Measurements from ENCODE around the gene IL1RAPL1. TPM values are rescaled to one million over a fixed set of nuclear protein-coding genes. Genes with fewer than 3 reads are reported as not detected.

Gene IL1RAPL1
- total and polyA plus RNA-seq, 4 experiments from 2014 or later = not detected

GRCh38 chrX:29659911-29660310 is 1072.7 kb downstream of the IL1RAPL1 start:
- Mint-ChIP-seq H3K4me1 (no peaks in the 10 kb centered on the region), H3K27ac (no peak overlapping the region), H3K27me3 (no peaks in the 10 kb centered on the region), H3K36me3 (no peaks in the 10 kb centered on the region), H3K4me3 (no peak overlapping the region), H3K9me3 (peaks cover 0 to 8% (median 2%) of the 10 kb centered on the region in 8 donors)
- Histone ChIP-seq H3K36me3 (ENCODE audit: insufficient read depth, low read length) (no peaks in the 10 kb centered on the region), H3K9me3 (ENCODE audit: control insufficient read depth in 1 of 2, low read length in 2 of 2) (no peaks in the 10 kb centered on the region), H3K4me1 (ENCODE audit: insufficient read depth, low read length) (no peaks in the 10 kb centered on the region), H3K27ac (ENCODE audit: low read depth, low read length) (no peak overlapping the region), H3K27me3 (ENCODE audit: insufficient read depth, low read length) (no peaks in the 10 kb centered on the region), H3K4me3 (ENCODE audit: low read length in 2 of 2) (no peak overlapping the region)
- no peak for DNase-seq
- intact Hi-C loops (cut with micrococcal nuclease) = no loop called here
- CTCF ChIA-PET (ENCODE audit: partially characterized antibody) = no interaction called here
- POLR2A ChIA-PET (ENCODE audit: partially characterized antibody) = no interaction called here

DNA sequence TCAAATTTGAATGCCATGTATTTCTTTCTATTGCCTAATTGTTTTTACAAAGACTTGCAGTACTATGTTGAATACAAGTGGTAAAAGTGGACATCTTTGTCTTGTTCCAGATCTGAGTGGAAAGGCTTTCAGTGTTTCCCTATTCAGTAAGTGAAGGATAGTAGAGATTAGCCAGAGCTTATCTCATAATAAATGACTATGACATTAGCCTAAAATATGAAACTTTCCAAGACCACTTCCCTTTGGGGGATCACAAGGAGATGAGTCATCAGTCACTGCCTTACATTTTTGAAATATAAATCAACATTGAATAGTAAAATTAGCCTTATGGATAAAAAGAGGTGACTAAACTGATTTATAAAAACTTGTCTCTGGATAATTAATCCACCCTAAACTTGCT is 1074.0 kb downstream of the IL1RAPL1 start:
- H3K27ac Mint-ChIP-seq = no peak overlapping the region
- H3K9me3 ChIP-seq (ENCODE audit: control insufficient read depth in 1 of 2, low read length in 2 of 2) = no peaks in the 10 kb centered on the region
- H3K27ac ChIP-seq (ENCODE audit: low read depth, low read length) = no peak overlapping the region
- H3K4me3 ChIP-seq (ENCODE audit: low read length in 2 of 2) = no peak overlapping the region
- no peaks in the 10 kb centered on the region for H3K4me1 Mint-ChIP-seq
- H3K4me1 ChIP-seq (ENCODE audit: insufficient read depth, low read length) = no peaks in the 10 kb centered on the region
- POLR2A ChIA-PET (ENCODE audit: partially characterized antibody) = no interaction called here
- H3K36me3 ChIP-seq (ENCODE audit: insufficient read depth, low read length) = no peaks in the 10 kb centered on the region
- H3K4me3 Mint-ChIP-seq = no peak overlapping the region
- CTCF ChIA-PET (ENCODE audit: partially characterized antibody) = no interaction called here
- peaks cover 0 to 8% (median 2%) of the 10 kb centered on the region in 8 donors for H3K9me3 Mint-ChIP-seq
- no peaks in the 10 kb centered on the region for H3K27me3 Mint-ChIP-seq
- intact Hi-C loops (cut with micrococcal nuclease) = no loop called here
- no peaks in the 10 kb centered on the region for H3K27me3 ChIP-seq (ENCODE audit: insufficient read depth, low read length)
- H3K36me3 Mint-ChIP-seq = no peaks in the 10 kb centered on the region
- DNase-seq = no peak

DNA sequence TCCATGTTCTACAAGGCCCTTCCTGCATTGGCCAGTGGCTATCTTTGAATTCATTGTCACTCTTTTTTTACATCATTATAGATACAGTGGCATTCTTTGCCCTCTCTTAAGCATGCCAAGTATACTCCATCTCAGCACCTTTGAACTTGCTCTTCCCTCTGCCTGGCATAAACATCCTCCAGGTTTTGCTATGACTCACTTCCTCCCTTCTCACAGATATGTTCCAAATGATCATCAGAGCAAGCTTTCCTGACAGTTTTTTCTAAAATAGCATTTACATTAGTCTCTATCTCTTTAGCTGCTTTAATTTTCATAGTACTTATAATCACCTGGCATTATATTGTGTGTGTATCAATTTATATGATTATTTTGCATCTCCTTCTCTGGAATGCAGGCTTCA is 1074.9 kb downstream of the IL1RAPL1 start:
- no peak overlapping the region for H3K27ac Mint-ChIP-seq
- POLR2A ChIA-PET (ENCODE audit: partially characterized antibody) = no interaction called here
- H3K9me3 Mint-ChIP-seq = peaks cover 0 to 8% (median 2%) of the 10 kb centered on the region in 8 donors
- no peaks in the 10 kb centered on the region for H3K27me3 Mint-ChIP-seq
- no peaks in the 10 kb centered on the region for H3K4me1 Mint-ChIP-seq
- Histone ChIP-seq H3K36me3 (ENCODE audit: insufficient read depth, low read length) (no peaks in the 10 kb centered on the region), H3K9me3 (ENCODE audit: control insufficient read depth in 1 of 2, low read length in 2 of 2) (no peaks in the 10 kb centered on the region), H3K4me1 (ENCODE audit: insufficient read depth, low read length) (no peaks in the 10 kb centered on the region), H3K27ac (ENCODE audit: low read depth, low read length) (no peak overlapping the region), H3K4me3 (ENCODE audit: low read length in 2 of 2) (no peak overlapping the region), H3K27me3 (ENCODE audit: insufficient read depth, low read length) (no peaks in the 10 kb centered on the region)
- no peak for DNase-seq
- CTCF ChIA-PET (ENCODE audit: partially characterized antibody) = no interaction called here
- H3K4me3 Mint-ChIP-seq = no peak overlapping the region
- H3K36me3 Mint-ChIP-seq = no peaks in the 10 kb centered on the region
- intact Hi-C loops (cut with micrococcal nuclease) = no loop called here

- Mint-ChIP-seq H3K27me3 (no peaks in the 10 kb centered on the region), H3K4me1 (no peaks in the 10 kb centered on the region)
Measured at GRCh38 chrX:29662759-29663503, 1075.7 kb downstream of the IL1RAPL1 start.

GRCh38 chrX:29665532-29665931 is 1078.3 kb downstream of the IL1RAPL1 start:
- Histone ChIP-seq H3K4me1 (ENCODE audit: insufficient read depth, low read length) (no peaks in the 10 kb centered on the region), H3K27me3 (ENCODE audit: insufficient read depth, low read length) (no peaks in the 10 kb centered on the region), H3K27ac (ENCODE audit: low read depth, low read length) (no peak overlapping the region), H3K9me3 (ENCODE audit: control insufficient read depth in 1 of 2, low read length in 2 of 2) (no peaks in the 10 kb centered on the region), H3K4me3 (ENCODE audit: low read length in 2 of 2) (no peak overlapping the region), H3K36me3 (ENCODE audit: insufficient read depth, low read length) (no peaks in the 10 kb centered on the region)
- intact Hi-C loops (cut with micrococcal nuclease) = no loop called here
- peaks cover 0 to 7% (median 2%) of the 10 kb centered on the region in 8 donors for H3K9me3 Mint-ChIP-seq
- H3K4me1 Mint-ChIP-seq = no peaks in the 10 kb centered on the region
- ChIA-PET POLR2A (ENCODE audit: partially characterized antibody) (no interaction called here), CTCF (ENCODE audit: partially characterized antibody) (no interaction called here)
- no peaks in the 10 kb centered on the region for H3K27me3 Mint-ChIP-seq
- no peak for DNase-seq
- no peaks in the 10 kb centered on the region for H3K36me3 Mint-ChIP-seq
- H3K27ac Mint-ChIP-seq = no peak overlapping the region
- H3K4me3 Mint-ChIP-seq = no peak overlapping the region

More at GRCh38 chrX:29662759-29663503, 1075.7 kb downstream of the IL1RAPL1 start:
- H3K36me3 Mint-ChIP-seq = no peaks in the 10 kb centered on the region
- peaks cover 0 to 7% (median 2%) of the 10 kb centered on the region in 8 donors for H3K9me3 Mint-ChIP-seq
- Histone ChIP-seq H3K9me3 (ENCODE audit: control insufficient read depth in 1 of 2, low read length in 2 of 2) (no peaks in the 10 kb centered on the region), H3K27me3 (ENCODE audit: insufficient read depth, low read length) (no peaks in the 10 kb centered on the region), H3K4me1 (ENCODE audit: insufficient read depth, low read length) (no peaks in the 10 kb centered on the region), H3K27ac (ENCODE audit: low read depth, low read length) (no peak overlapping the region), H3K4me3 (ENCODE audit: low read length in 2 of 2) (no peak overlapping the region), H3K36me3 (ENCODE audit: insufficient read depth, low read length) (no peaks in the 10 kb centered on the region)
- H3K27ac Mint-ChIP-seq = no peak overlapping the region
- POLR2A ChIA-PET (ENCODE audit: partially characterized antibody) = no interaction called here
- CTCF ChIA-PET (ENCODE audit: partially characterized antibody) = no interaction called here
- no peak for DNase-seq
- intact Hi-C loops (cut with micrococcal nuclease) = no loop called here
- no peak overlapping the region for H3K4me3 Mint-ChIP-seq

- H3K27me3 Mint-ChIP-seq = no peaks in the 10 kb centered on the region
- H3K27ac Mint-ChIP-seq = no peak overlapping the region
- no peak overlapping the region for H3K4me3 Mint-ChIP-seq
- H3K36me3 Mint-ChIP-seq = no peaks in the 10 kb centered on the region
- Histone ChIP-seq H3K27me3 (ENCODE audit: insufficient read depth, low read length) (no peaks in the 10 kb centered on the region), H3K9me3 (ENCODE audit: control insufficient read depth in 1 of 2, low read length in 2 of 2) (no peaks in the 10 kb centered on the region), H3K4me3 (ENCODE audit: low read length in 2 of 2) (no peak overlapping the region), H3K27ac (ENCODE audit: low read depth, low read length) (no peak overlapping the region), H3K36me3 (ENCODE audit: insufficient read depth, low read length) (no peaks in the 10 kb centered on the region), H3K4me1 (ENCODE audit: insufficient read depth, low read length) (no peaks in the 10 kb centered on the region)
- peaks cover 0 to 7% (median 1%) of the 10 kb centered on the region in 8 donors for H3K9me3 Mint-ChIP-seq
- no peaks in the 10 kb centered on the region for H3K4me1 Mint-ChIP-seq
- DNase-seq = no peak
- ChIA-PET POLR2A (ENCODE audit: partially characterized antibody) (no interaction called here), CTCF (ENCODE audit: partially characterized antibody) (no interaction called here)
- intact Hi-C loops (cut with micrococcal nuclease) = no loop called here
Measured at GRCh38 chrX:29666366-29666765, 1079.1 kb downstream of the IL1RAPL1 start.

DNA sequence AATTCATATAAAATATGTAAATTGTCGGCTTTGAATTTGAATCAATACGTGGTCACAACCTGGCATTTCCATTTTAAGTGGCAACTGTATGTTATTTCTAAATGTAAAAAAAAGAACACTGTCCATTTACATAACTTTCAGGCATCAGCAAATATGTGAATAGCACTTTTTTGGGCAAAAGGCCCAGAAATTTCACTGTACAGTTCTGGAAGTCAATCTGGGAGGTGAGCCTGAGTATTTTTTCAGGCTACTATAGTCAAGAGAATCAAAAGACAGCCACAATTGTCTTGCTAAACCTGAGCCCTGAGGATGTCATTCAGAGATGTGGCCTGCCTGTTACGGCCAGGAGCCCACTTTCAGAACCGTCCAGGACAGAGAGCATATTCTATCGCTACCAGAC is 1084.2 kb downstream of the IL1RAPL1 start:
- Mint-ChIP-seq H3K9me3 (peaks cover 0 to 8% (median 0%) of the 10 kb centered on the region in 8 donors), H3K36me3 (no peaks in the 10 kb centered on the region), H3K4me1 (no peaks in the 10 kb centered on the region), H3K27me3 (no peaks in the 10 kb centered on the region), H3K4me3 (no peak overlapping the region), H3K27ac (no peak overlapping the region)
- CTCF ChIA-PET (ENCODE audit: partially characterized antibody) = no interaction called here
- DNase-seq = no peak
- Histone ChIP-seq H3K4me3 (ENCODE audit: low read length in 2 of 2) (no peak overlapping the region), H3K36me3 (ENCODE audit: insufficient read depth, low read length) (no peaks in the 10 kb centered on the region), H3K4me1 (ENCODE audit: insufficient read depth, low read length) (no peaks in the 10 kb centered on the region), H3K27ac (ENCODE audit: low read depth, low read length) (no peak overlapping the region), H3K27me3 (ENCODE audit: insufficient read depth, low read length) (no peaks in the 10 kb centered on the region), H3K9me3 (ENCODE audit: control insufficient read depth in 1 of 2, low read length in 2 of 2) (no peaks in the 10 kb centered on the region)
- intact Hi-C loops (cut with micrococcal nuclease) = no loop called here
- POLR2A ChIA-PET (ENCODE audit: partially characterized antibody) = no interaction called here

All from CD4-positive, alpha-beta memory T cell (primary cell).